HG03378 (cell line): Measurements from ENCODE around the gene GRAMD1C.
"Not testable (repeated sequence)": the region's sequence is repeated elsewhere in the genome, so short reads cannot be mapped to it uniquely, and the experiment has no call there.

ENCODE experiments used
- ATAC-seq: cut with Tn5 transposase; IDR thresholded peaks from one replicate; pipeline ENCODE4 v1.9.1; 2021; ENCODE audit warnings: mild to moderate bottlenecking, moderate library complexity; ENCODE audit not compliant: unreplicated experiment

Gene GRAMD1C

GRCh38 chr3:113838631-113839209, at the start of gene GRAMD1C:
TSS of gene GRAMD1C (plus strand) at chr3:113838788. CDS start at chr3:113838910, 122 bp downstream.
- peak; percentile 83 for ATAC-seq

GRCh38 chr3:113791381-113791780, 47.2 kb upstream of the GRAMD1C start:
- ATAC-seq = no peak

- no peak for ATAC-seq
These were observed 44.1 kb upstream of the GRAMD1C start for GRCh38 chr3:113794526-113794925.

- ATAC-seq = no peak
These were observed 42.9 kb upstream of the GRAMD1C start for GRCh38 chr3:113795693-113796092.

GRCh38 chr3:113802795-113803455, 35.7 kb upstream of the GRAMD1C start:
- peak; percentile 69 for ATAC-seq

GRCh38 chr3:113804661-113805060, 33.9 kb upstream of the GRAMD1C start:
- ATAC-seq = no peak

- ATAC-seq = no peak
These were observed 33.3 kb upstream of the GRAMD1C start for GRCh38 chr3:113805249-113805648.

- no peak for ATAC-seq
These were observed 25.7 kb upstream of the GRAMD1C start for GRCh38 chr3:113812854-113813253.

- ATAC-seq = no peak
These were observed 18.7 kb upstream of the GRAMD1C start for GRCh38 chr3:113819866-113820265.

GRCh38 chr3:113825090-113825489, 13.5 kb upstream of the GRAMD1C start:
- peak; percentile 87 for ATAC-seq

GRCh38 chr3:113828600-113828999, 10.0 kb upstream of the GRAMD1C start:
- ATAC-seq = no peak

GRCh38 chr3:113829576-113830354, 8.8 kb upstream of the GRAMD1C start:
- ATAC-seq = no peak

- no peak for ATAC-seq
These were observed 7.6 kb upstream of the GRAMD1C start for GRCh38 chr3:113831103-113831355.

- ATAC-seq = peak; percentile 60
These were observed 6.0 kb upstream of the GRAMD1C start for GRCh38 chr3:113832477-113833164.

- no peak for ATAC-seq
These were observed 3.6 kb upstream of the GRAMD1C start for GRCh38 chr3:113834983-113835382.

GRCh38 chr3:113839551-113839950, 963 bp downstream of the GRAMD1C start:
- ATAC-seq = no peak

GRCh38 chr3:113844622-113845222, 6.1 kb downstream of the GRAMD1C start:
- ATAC-seq = no peak

GRCh38 chr3:113847247-113847646, 8.7 kb downstream of the GRAMD1C start:
- ATAC-seq = no peak

- no peak for ATAC-seq
These were observed 9.3 kb downstream of the GRAMD1C start for GRCh38 chr3:113847664-113848461.

- not testable (repeated sequence) for ATAC-seq
These were observed 10.5 kb downstream of the GRAMD1C start for GRCh38 chr3:113849071-113849470.
